ENCODE data around the gene CBFA2T3.

CBFA2T3 gene

GRCh38 chr16:88961011-88961410 lies 16.0 kb downstream of the CBFA2T3 start:
- no peak for DNase-seq (ENCODE audit: low spot score)

- no peak for DNase-seq (ENCODE audit: low spot score)
Measured at GRCh38 chr16:88960516-88960915, 16.5 kb downstream of the CBFA2T3 start.

- no peak for DNase-seq (ENCODE audit: low spot score)
Measured at GRCh38 chr16:88959022-88959421, 18.0 kb downstream of the CBFA2T3 start.

- no peak for DNase-seq (ENCODE audit: low spot score)
Measured at GRCh38 chr16:88957887-88958577, 19.0 kb downstream of the CBFA2T3 start.

GRCh38 chr16:88957433-88957767 lies 19.6 kb downstream of the CBFA2T3 start:
- no peak for DNase-seq (ENCODE audit: low spot score)

- DNase-seq (ENCODE audit: low spot score) = no peak
Measured at GRCh38 chr16:88956546-88957432, 20.2 kb downstream of the CBFA2T3 start.

- no peak for DNase-seq (ENCODE audit: low spot score)
Measured at GRCh38 chr16:88955906-88956305, 21.1 kb downstream of the CBFA2T3 start.

- no peak for DNase-seq (ENCODE audit: low spot score)
Measured at GRCh38 chr16:88953003-88953690, 23.9 kb downstream of the CBFA2T3 start.

- no peak for DNase-seq (ENCODE audit: low spot score)
Measured at GRCh38 chr16:88951989-88952388, 25.0 kb downstream of the CBFA2T3 start.

GRCh38 chr16:88951501-88951900 lies 25.5 kb downstream of the CBFA2T3 start:
- no peak for DNase-seq (ENCODE audit: low spot score)

GRCh38 chr16:88948781-88949490 lies 28.1 kb downstream of the CBFA2T3 start:
- DNase-seq (ENCODE audit: low spot score) = no peak

GRCh38 chr16:88945473-88945872 lies 31.5 kb downstream of the CBFA2T3 start:
- DNase-seq (ENCODE audit: low spot score) = no peak

GRCh38 chr16:88943741-88944140 lies 33.3 kb downstream of the CBFA2T3 start:
- DNase-seq (ENCODE audit: low spot score) = no peak

GRCh38 chr16:88943131-88943664 lies 33.8 kb downstream of the CBFA2T3 start:
- DNase-seq (ENCODE audit: low spot score) = no peak

GRCh38 chr16:88941913-88942909 lies 34.8 kb downstream of the CBFA2T3 start:
- peak; percentile 84 for DNase-seq (ENCODE audit: low spot score)

GRCh38 chr16:88940862-88941817 lies 35.9 kb downstream of the CBFA2T3 start:
- no peak for DNase-seq (ENCODE audit: low spot score)

- DNase-seq (ENCODE audit: low spot score) = no peak
Measured at GRCh38 chr16:88939972-88940861, 36.8 kb downstream of the CBFA2T3 start.

GRCh38 chr16:88939245-88939971 lies 37.6 kb downstream of the CBFA2T3 start:
- no peak for DNase-seq (ENCODE audit: low spot score)
